Body of pancreas (tissue), 4 donors: ENCODE measurements around the gene STK32B.

ENCODE experiments used
- CTCF ChIP-seq, 7 experiments: fragments of 450-650 bp in 4 of 7; fragments of 200-600 bp in 3 of 7; sonication (generic) in 3 of 7; IDR thresholded peaks; one replicate each; pipeline ENCODE4 v1.5.1; 2016 to 2019; ENCODE audit warnings: antibody characterized with exemption in 7 of 7
- POLR2A ChIP-seq, 3 donors: fragments of 450-650 bp; IDR thresholded peaks; one replicate each; pipeline ENCODE4 v1.6.1; 2016; ENCODE audit warnings: antibody characterized with exemption in 3 of 3, mild to moderate bottlenecking in 2 of 3

- TF ChIP-seq POLR2A (IDR thresholded peaks at IDR 0.05) (no peak), CTCF (IDR thresholded peaks at IDR 0.05) (no peak)
Measured at GRCh38 chr4:5280828-5281227, 229.5 kb downstream of the STK32B start.
